Measurements from ENCODE around the gene ARHGAP24.

DNA sequence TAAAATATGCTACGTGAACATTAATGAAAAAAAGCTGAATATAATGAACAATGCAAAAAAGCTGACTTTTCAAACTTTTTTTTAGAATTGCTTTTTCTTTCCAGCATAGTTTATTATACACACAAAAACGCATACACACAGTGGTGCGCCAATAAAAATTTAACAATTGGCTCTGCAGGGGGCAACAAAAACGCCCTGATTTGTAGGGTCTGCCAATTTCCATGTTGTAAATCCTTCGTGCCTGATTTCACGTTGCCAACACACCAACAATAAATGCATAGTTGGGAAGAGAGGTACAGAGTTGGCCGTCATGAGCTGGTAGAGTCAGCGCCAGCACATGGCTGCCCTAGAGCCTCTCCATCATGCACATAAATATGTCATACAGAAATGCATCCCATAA, 551.8 kb downstream of the ARHGAP24 start:
- no peak for TF ChIP-seq CTCF (IDR thresholded peaks at IDR 0.05)
- no peak for TF ChIP-seq POLR2A (IDR thresholded peaks at IDR 0.05)

Measured in esophagus squamous epithelium (tissue), 4 donors.